Hematopoietic multipotent progenitor cell treated with erythropoietin and hydrocortisone succinate and interleukin-3 and kit ligand, for 17 days (in vitro differentiated cells): Measurements from ENCODE around the gene PDCD1.
"Not testable (repeated sequence)": the region's sequence is repeated elsewhere in the genome, so short reads cannot be mapped to it uniquely, and the experiment has no call there.

ENCODE experiments used
- DNase-seq: peaks from one replicate; pipeline ENCODE4 v3.0.0-alpha.2; 2015; ENCODE audit warnings: low spot score

The PDCD1 gene

GRCh38 chr2:241877989-241878970, 19.6 kb upstream of the PDCD1 start:
- DNase-seq = peak; percentile 50

- DNase-seq = no peak
Observed at GRCh38 chr2:241877197-241877685, 18.5 kb upstream of the PDCD1 start.

DNA sequence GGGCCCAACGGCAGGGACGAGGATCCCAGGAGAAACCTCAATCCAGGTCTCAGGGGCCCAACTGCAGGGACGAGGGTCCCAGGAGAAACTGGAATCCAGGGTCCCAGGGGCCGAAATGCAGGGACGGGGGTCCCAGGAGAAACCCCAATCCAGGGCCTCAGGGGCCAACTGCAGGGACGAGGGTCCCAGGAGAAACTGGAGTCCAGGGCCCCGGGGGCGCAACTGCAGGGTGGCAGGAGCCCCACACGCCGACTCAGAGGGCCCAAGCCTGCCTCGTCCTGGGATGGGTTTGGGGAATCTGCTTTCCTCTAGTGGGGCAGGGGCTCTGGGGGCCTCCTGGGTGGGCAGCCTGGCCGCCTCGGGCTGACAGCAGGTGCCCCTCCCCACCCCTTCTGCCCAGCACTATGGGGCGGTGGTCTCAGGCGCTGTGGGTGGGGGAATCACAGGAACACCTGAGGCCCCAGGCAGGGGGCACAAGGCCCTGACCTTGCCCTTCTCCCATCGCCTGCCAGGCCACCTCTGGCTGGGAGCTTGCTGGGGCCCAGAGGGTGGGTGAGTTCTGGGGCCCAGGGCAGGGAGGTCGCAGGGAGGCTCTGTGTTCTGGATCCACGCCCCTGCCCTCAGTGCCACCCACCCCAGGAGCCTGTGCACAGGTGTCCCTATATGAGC, 18.0 kb upstream of the PDCD1 start:
- DNase-seq = no peak

DNA sequence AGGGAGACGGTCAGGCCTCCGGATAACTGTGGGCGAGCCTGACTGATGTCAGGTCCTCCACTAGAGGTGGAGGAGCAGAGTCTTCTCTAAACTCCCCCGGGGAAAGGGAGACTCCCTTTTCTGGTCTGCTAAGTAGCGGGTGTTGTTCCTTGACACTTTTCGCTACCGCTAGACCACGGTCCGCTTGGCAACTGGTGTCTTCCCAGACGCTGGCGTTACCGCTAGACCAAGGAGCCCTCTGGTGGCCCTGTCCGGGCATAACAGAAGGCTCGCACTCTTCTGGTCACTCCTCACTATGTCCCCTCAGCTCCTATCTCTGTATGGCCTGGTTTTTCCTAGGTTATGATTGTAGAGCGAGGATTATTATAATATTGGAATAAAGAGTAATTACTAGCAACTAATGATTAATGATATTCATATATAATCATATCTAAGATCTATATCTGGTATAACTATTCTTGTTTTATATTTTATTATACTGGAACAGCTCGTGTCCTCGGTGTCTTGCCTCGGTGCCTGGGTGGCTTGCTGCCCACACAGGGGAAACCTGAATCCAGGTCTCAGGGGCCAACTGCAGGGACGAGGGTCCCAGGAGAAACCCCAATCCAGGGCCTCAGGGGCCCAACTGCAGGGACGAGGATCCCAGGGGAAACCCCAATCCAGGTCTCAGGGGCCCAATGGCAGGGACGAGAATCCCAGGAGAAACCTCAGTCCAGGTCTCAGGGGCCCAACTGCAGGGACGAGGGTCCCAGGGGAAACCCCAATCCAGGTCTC, 17.2 kb upstream of the PDCD1 start:
- not testable (repeated sequence) for DNase-seq

DNA sequence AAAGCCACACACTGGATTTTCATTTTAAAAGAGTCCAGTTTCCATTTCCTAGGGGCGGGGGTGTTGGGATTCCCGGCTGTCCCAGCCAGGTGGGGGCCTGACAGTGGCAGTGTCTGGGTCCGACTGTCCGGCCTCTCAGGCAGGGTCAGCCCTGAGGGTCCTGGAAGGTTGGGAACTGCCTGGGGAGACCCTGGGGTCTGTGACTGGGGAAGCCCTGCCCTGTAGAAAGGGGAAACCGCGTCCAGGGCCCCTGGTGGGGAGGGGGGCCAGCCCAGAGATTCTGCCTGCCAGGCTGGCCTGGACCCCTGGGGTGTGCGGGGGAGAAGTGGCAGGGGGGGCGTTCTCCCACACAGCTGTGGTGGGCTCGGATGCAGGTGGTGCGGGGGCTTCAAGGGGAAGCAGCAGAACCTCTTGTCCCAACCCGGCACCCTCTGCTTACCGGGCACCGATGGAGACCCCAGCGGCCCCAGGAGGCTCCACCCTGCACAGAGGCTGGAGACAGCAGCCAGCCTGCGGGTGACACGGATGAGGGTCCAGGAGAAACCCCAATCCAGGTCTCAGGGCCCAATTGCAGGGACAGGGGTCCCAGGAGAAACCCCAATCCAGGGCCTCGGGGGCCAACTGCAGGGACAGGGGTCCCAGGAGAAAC, 15.7 kb upstream of the PDCD1 start:
- DNase-seq = no peak

GRCh38 chr2:241873803-241874110, 15.1 kb upstream of the PDCD1 start:
- no peak for DNase-seq

- DNase-seq = no peak
Observed at GRCh38 chr2:241873081-241873802, 14.5 kb upstream of the PDCD1 start.

GRCh38 chr2:241872313-241872642, 13.6 kb upstream of the PDCD1 start:
- no peak for DNase-seq

- no peak for DNase-seq
Observed at GRCh38 chr2:241871538-241872312, 13.0 kb upstream of the PDCD1 start.

GRCh38 chr2:241870611-241871537, 12.2 kb upstream of the PDCD1 start:
- DNase-seq = no peak

DNA sequence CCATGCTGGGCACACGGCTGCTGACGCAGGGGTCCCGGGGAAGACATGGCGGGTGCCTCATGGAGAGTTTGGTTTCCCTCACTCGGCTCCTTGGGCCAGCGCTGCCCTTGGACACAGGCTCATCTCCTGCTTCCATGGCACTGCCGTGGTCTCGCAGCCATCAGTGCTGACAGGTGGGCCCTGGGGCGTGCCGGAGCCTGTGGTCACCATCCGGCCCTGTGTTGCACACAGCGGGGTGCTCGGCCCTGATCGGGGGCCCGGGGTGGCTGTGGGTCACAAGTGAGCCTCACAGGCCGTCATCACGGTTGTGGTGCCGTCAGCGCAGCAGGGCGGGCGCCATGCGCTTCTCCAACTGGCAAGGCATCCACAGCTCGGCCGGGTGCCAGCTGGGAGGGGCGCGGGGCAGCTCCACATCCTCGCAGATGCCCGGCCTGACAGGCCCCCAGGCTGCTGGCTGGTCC, 11.4 kb upstream of the PDCD1 start:
- DNase-seq = no peak

- no peak for DNase-seq
Observed at GRCh38 chr2:241869087-241869961, 10.6 kb upstream of the PDCD1 start, which contains the start of gene RTP5. RTP5 (plus strand) TSS chr2:241869729; CDS start chr2:241869757, 28 bp downstream.

DNA sequence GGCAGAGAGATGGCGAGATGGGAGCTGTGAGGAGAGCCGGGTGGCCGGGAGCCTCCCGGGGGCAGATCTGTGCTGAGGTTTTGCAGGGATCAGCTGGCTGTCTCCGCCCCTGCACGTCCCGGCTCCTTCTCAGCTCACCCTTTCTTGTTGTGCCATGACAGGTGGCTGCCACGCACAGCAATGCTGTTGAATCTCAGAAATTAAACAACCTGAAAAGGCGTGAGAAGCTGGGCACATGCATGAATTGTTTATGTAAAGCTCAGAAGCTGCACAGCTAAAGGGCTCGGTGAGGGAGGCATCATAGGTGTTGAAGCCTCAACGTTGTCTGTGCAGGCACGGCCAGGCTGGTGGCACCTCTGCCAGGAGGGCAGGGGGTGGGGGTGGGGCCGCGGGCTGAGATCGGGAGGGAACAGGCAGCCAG, 10.0 kb upstream of the PDCD1 start:
- no peak for DNase-seq

DNA sequence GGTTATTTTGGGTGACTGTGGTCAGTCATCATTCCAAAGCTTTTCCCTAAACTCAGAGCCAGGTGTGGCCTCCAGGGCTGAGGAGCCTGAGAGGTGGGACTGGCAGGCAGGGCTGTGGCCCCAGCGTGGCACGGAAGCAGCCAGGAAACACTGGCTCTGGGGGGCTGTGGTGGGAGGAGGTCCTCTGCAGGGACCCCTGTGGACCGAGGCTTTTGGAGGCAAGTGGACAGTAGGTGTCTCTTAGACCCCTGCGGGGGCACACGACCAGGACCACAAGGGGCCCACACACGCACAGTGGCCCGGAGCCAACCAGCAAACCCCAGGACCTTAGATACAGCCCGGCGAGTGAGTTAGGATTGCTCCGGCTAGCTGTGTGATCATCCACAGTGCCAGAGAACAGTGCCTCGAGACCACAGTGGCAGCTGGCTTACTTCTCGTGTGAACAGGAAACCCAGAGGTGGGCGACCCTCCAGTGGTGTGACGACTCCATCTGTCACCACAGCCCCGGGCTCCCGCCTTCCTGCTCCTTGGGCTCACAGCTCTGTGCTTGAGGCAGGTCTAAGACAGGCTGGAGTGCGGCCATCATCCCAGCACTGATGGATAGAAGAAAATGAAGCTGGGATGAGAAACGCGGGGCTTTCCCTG, 9.2 kb upstream of the PDCD1 start:
- no peak for DNase-seq

DNA sequence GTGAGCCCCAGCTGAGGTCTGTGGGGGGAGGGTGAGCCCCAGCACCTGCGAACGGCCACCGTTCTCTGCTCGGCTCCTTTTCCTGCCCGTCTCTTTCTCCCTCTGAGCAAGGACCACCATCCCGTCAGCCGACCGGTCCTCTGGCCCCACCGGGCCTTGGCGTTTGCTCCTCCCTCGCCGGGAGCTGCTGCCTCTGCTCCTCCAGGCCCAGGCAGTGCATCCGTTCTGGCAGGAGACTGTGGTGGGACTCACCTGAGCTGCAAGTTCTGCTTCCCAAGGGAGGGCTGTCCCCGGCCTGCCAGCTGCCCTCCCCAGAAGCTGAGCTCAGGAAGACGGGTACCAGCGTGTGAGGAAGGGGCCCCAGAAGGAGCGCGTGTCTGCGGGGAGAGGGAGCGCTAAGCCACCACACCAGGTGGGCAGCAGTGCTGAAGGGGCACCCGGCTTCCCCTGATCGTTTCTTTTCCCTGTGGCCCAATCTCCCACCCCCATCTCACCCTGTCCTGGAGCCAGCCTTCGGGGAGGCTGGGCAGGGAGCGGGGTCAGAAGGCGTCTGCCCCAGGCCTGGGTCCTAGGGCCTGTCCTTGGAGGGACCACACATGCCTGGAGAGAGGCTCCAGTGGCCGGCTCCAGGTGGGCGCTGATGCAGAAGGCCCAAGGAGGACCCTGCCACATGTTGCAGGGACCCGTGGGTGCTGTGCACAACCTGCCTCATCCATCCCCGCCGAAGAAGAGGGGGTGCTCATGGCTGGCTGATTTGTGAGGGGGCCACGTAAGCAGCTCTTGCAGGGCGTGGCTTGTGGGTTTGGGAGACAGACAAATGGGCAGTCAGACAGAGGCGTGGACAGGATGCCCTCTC, 8.3 kb upstream of the PDCD1 start:
- no peak for DNase-seq

GRCh38 chr2:241865957-241866789, 7.5 kb upstream of the PDCD1 start:
- no peak for DNase-seq
